Activated naive CD8-positive, alpha-beta T cell (primary cell): ENCODE results near the gene DMBT1.
A peak's percentile ranks its signal among the peaks of the same experiment; 100 is the strongest.
"Not testable (repeated sequence)": the region's sequence is repeated elsewhere in the genome, so short reads cannot be mapped to it uniquely, and the experiment has no call there.

Experiments
- H3K27ac Mint-ChIP-seq: one replicate; pipeline ENCODE4 v1.8.0; 2021; ENCODE audit warnings: mixed read lengths
- H3K27me3 Mint-ChIP-seq: one replicate; pipeline ENCODE4 v1.8.0; 2021; ENCODE audit warnings: mixed read lengths
- H3K36me3 Mint-ChIP-seq: one replicate; pipeline ENCODE4 v1.8.0; 2021; ENCODE audit warnings: mixed read lengths
- H3K4me1 Mint-ChIP-seq: one replicate; pipeline ENCODE4 v1.8.0; 2021; ENCODE audit warnings: low read depth, mixed read lengths
- H3K4me3 Mint-ChIP-seq: one replicate; pipeline ENCODE4 v1.8.0; 2021; ENCODE audit warnings: mild to moderate bottlenecking, mixed read lengths
- H3K9me3 Mint-ChIP-seq: one replicate; pipeline ENCODE4 v1.8.0; 2021; ENCODE audit warnings: low read depth, mixed read lengths

The DMBT1 gene

GRCh38 chr10:122557516-122557915, 3.0 kb upstream of the DMBT1 start:
- no peak overlapping the region for H3K4me3 Mint-ChIP-seq
- no peak overlapping the region for H3K27ac Mint-ChIP-seq
- no peaks in the 10 kb centered on the region for H3K36me3 Mint-ChIP-seq
- peaks cover 45% of the 10 kb centered on the region for H3K4me1 Mint-ChIP-seq
- no peaks in the 10 kb centered on the region for H3K27me3 Mint-ChIP-seq
- no peaks in the 10 kb centered on the region for H3K9me3 Mint-ChIP-seq

- Mint-ChIP-seq H3K4me1 (peaks cover 42% of the 10 kb centered on the region), H3K4me3 (peak overlapping the region; percentile 59), H3K27me3 (no peaks in the 10 kb centered on the region), H3K27ac (no peak overlapping the region), H3K36me3 (no peaks in the 10 kb centered on the region), H3K9me3 (no peaks in the 10 kb centered on the region)
Measured at GRCh38 chr10:122558452-122558851, 2.1 kb upstream of the DMBT1 start.

GRCh38 chr10:122559228-122559627, 1.3 kb upstream of the DMBT1 start:
- Mint-ChIP-seq H3K4me1 (peaks cover 42% of the 10 kb centered on the region), H3K9me3 (no peaks in the 10 kb centered on the region), H3K36me3 (no peaks in the 10 kb centered on the region), H3K27me3 (peaks cover 2% of the 10 kb centered on the region), H3K27ac (no peak overlapping the region), H3K4me3 (peak overlapping the region; percentile 59)

- Mint-ChIP-seq H3K27ac (no peak overlapping the region), H3K9me3 (no peaks in the 10 kb centered on the region), H3K36me3 (no peaks in the 10 kb centered on the region), H3K4me3 (no peak overlapping the region), H3K27me3 (peaks cover 7% of the 10 kb centered on the region), H3K4me1 (peaks cover 45% of the 10 kb centered on the region)
Measured at GRCh38 chr10:122561212-122561611, 658 bp downstream of the DMBT1 start.

GRCh38 chr10:122561792-122562191, 1.2 kb downstream of the DMBT1 start:
- Mint-ChIP-seq H3K27ac (no peak overlapping the region), H3K4me1 (peaks cover 42% of the 10 kb centered on the region), H3K27me3 (peaks cover 7% of the 10 kb centered on the region), H3K36me3 (no peaks in the 10 kb centered on the region), H3K4me3 (no peak overlapping the region), H3K9me3 (no peaks in the 10 kb centered on the region)

- Mint-ChIP-seq H3K4me3 (no peak overlapping the region), H3K27ac (no peak overlapping the region), H3K27me3 (peaks cover 13% of the 10 kb centered on the region), H3K4me1 (peaks cover 23% of the 10 kb centered on the region), H3K9me3 (no peaks in the 10 kb centered on the region), H3K36me3 (no peaks in the 10 kb centered on the region)
Measured at GRCh38 chr10:122564980-122565379, 4.4 kb downstream of the DMBT1 start.

- H3K9me3 Mint-ChIP-seq, result no peaks in the 10 kb centered on the region
- H3K36me3 Mint-ChIP-seq, result no peaks in the 10 kb centered on the region
- H3K4me1 Mint-ChIP-seq, result peaks cover 19% of the 10 kb centered on the region
- H3K27ac Mint-ChIP-seq, result no peak overlapping the region
- H3K27me3 Mint-ChIP-seq, result peaks cover 15% of the 10 kb centered on the region
- no peak overlapping the region for H3K4me3 Mint-ChIP-seq
Measured at GRCh38 chr10:122565766-122566206, 5.2 kb downstream of the DMBT1 start.

- peaks cover 10% of the 10 kb centered on the region for H3K4me1 Mint-ChIP-seq
- H3K36me3 Mint-ChIP-seq, result no peaks in the 10 kb centered on the region
- H3K27ac Mint-ChIP-seq, result no peak overlapping the region
- no peak overlapping the region for H3K4me3 Mint-ChIP-seq
- peaks cover 15% of the 10 kb centered on the region for H3K27me3 Mint-ChIP-seq
- no peaks in the 10 kb centered on the region for H3K9me3 Mint-ChIP-seq
Measured at GRCh38 chr10:122566632-122567031, 6.1 kb downstream of the DMBT1 start.

- H3K27ac Mint-ChIP-seq, result no peak overlapping the region
Measured at GRCh38 chr10:122567056-122567660, 6.6 kb downstream of the DMBT1 start.

GRCh38 chr10:122568551-122568950, 8.0 kb downstream of the DMBT1 start:
- Mint-ChIP-seq H3K4me1 (peaks cover 5% of the 10 kb centered on the region), H3K9me3 (no peaks in the 10 kb centered on the region), H3K36me3 (no peaks in the 10 kb centered on the region)

More at GRCh38 chr10:122567056-122567660, 6.6 kb downstream of the DMBT1 start:
- Mint-ChIP-seq H3K27me3 (peaks cover 18% of the 10 kb centered on the region), H3K9me3 (no peaks in the 10 kb centered on the region), H3K36me3 (no peaks in the 10 kb centered on the region), H3K4me3 (no peak overlapping the region), H3K4me1 (peaks cover 5% of the 10 kb centered on the region)

GRCh38 chr10:122570920-122571319, 10.4 kb downstream of the DMBT1 start:
- H3K4me3 Mint-ChIP-seq, result no peak overlapping the region
- H3K27ac Mint-ChIP-seq, result no peak overlapping the region
- no peaks in the 10 kb centered on the region for H3K36me3 Mint-ChIP-seq
- peaks cover 12% of the 10 kb centered on the region for H3K27me3 Mint-ChIP-seq
- H3K9me3 Mint-ChIP-seq, result peaks cover 6% of the 10 kb centered on the region
- peaks cover 1% of the 10 kb centered on the region for H3K4me1 Mint-ChIP-seq

More at GRCh38 chr10:122568551-122568950, 8.0 kb downstream of the DMBT1 start:
- Mint-ChIP-seq H3K4me3 (no peak overlapping the region), H3K27me3 (peaks cover 19% of the 10 kb centered on the region), H3K27ac (no peak overlapping the region)

- peaks cover 6% of the 10 kb centered on the region for H3K9me3 Mint-ChIP-seq
Measured at GRCh38 chr10:122571892-122572291, 11.3 kb downstream of the DMBT1 start.

GRCh38 chr10:122575776-122576175, 15.2 kb downstream of the DMBT1 start:
- Mint-ChIP-seq H3K9me3 (peaks cover 6% of the 10 kb centered on the region), H3K4me3 (no peak overlapping the region), H3K27ac (no peak overlapping the region), H3K27me3 (peaks cover 4% of the 10 kb centered on the region), H3K4me1 (no peaks in the 10 kb centered on the region), H3K36me3 (no peaks in the 10 kb centered on the region)

More at GRCh38 chr10:122571892-122572291, 11.3 kb downstream of the DMBT1 start:
- no peak overlapping the region for H3K4me3 Mint-ChIP-seq
- H3K36me3 Mint-ChIP-seq, result no peaks in the 10 kb centered on the region
- peaks cover 12% of the 10 kb centered on the region for H3K27me3 Mint-ChIP-seq
- no peak overlapping the region for H3K27ac Mint-ChIP-seq
- no peaks in the 10 kb centered on the region for H3K4me1 Mint-ChIP-seq

GRCh38 chr10:122576291-122576690, 15.7 kb downstream of the DMBT1 start:
- Mint-ChIP-seq H3K9me3 (peaks cover 6% of the 10 kb centered on the region), H3K27me3 (peaks cover 4% of the 10 kb centered on the region), H3K27ac (no peak overlapping the region), H3K36me3 (no peaks in the 10 kb centered on the region), H3K4me3 (no peak overlapping the region), H3K4me1 (no peaks in the 10 kb centered on the region)

GRCh38 chr10:122577311-122577885, 16.8 kb downstream of the DMBT1 start:
- Mint-ChIP-seq H3K4me3 (no peak overlapping the region), H3K27ac (no peak overlapping the region), H3K27me3 (no peaks in the 10 kb centered on the region), H3K4me1 (no peaks in the 10 kb centered on the region), H3K36me3 (no peaks in the 10 kb centered on the region), H3K9me3 (peaks cover 6% of the 10 kb centered on the region)

GRCh38 chr10:122586070-122586469, 25.5 kb downstream of the DMBT1 start:
- H3K4me1 Mint-ChIP-seq, H3K27ac Mint-ChIP-seq, H3K36me3 Mint-ChIP-seq, H3K9me3 Mint-ChIP-seq, H3K27me3 Mint-ChIP-seq, H3K4me3 Mint-ChIP-seq: not testable (repeated sequence)
